ENCODE results near the gene CTAGE1. TPM values are rescaled to one million over a fixed set of nuclear protein-coding genes. Genes with fewer than 3 reads are reported as not detected.

CTAGE1 gene
- total and polyA plus RNA-seq, 10 of the 15 experiments (the other 5 are each of a cell fraction or from before 2014, with no cell fraction given) = 0.01 TPM; not detected in 9

- 28% methylated on average over 6 of the region's 6 CpGs for WGBS (ENCODE audit: insufficient coverage, insufficient replicate concordance, low lambda C conversion rate, missing lambda C conversion rate)
- Histone ChIP-seq H3K4me2 (ENCODE audit: control insufficient read depth, insufficient read depth) (no peak overlapping the region), H3K79me2 (ENCODE audit: control insufficient read depth, insufficient read depth, low read length) (no peaks in the 10 kb centered on the region), H3K27ac (ENCODE audit: control insufficient read depth, insufficient read depth) (no peak overlapping the region), H3K27me3 (replicated peaks in 1 of 2; ENCODE audit: control insufficient read depth in 2 of 2, insufficient read depth in 2 of 2, low read length in 1 of 2) (no peaks in the 10 kb centered on the region), H3K36me3 (ENCODE audit: control insufficient read depth in 2 of 2, insufficient read depth in 2 of 2, low read length in 1 of 2) (no peaks in the 10 kb centered on the region), H3K9ac (ENCODE audit: control insufficient read depth, insufficient read depth, low read length) (no peak overlapping the region), H3K4me3 (no peak overlapping the region), H3K4me1 (ENCODE audit: control insufficient read depth, insufficient read depth, low read length) (no peaks in the 10 kb centered on the region), H4K20me1 (ENCODE audit: control insufficient read depth, insufficient read depth) (no peaks in the 10 kb centered on the region), H3K9me3 (replicated peaks; ENCODE audit: control insufficient read depth, insufficient read depth, low read length) (no peaks in the 10 kb centered on the region), H2AFZ (ENCODE audit: control insufficient read depth, low read depth, low read length) (no peak overlapping the region)
- FAIRE-seq = no peak
- no peak for DNase-seq (ENCODE audit: low read depth, low spot score)
- in situ Hi-C loops (cut with MboI) = no loop called here
- no peak for ATAC-seq
- TF ChIP-seq, protein P1, sequence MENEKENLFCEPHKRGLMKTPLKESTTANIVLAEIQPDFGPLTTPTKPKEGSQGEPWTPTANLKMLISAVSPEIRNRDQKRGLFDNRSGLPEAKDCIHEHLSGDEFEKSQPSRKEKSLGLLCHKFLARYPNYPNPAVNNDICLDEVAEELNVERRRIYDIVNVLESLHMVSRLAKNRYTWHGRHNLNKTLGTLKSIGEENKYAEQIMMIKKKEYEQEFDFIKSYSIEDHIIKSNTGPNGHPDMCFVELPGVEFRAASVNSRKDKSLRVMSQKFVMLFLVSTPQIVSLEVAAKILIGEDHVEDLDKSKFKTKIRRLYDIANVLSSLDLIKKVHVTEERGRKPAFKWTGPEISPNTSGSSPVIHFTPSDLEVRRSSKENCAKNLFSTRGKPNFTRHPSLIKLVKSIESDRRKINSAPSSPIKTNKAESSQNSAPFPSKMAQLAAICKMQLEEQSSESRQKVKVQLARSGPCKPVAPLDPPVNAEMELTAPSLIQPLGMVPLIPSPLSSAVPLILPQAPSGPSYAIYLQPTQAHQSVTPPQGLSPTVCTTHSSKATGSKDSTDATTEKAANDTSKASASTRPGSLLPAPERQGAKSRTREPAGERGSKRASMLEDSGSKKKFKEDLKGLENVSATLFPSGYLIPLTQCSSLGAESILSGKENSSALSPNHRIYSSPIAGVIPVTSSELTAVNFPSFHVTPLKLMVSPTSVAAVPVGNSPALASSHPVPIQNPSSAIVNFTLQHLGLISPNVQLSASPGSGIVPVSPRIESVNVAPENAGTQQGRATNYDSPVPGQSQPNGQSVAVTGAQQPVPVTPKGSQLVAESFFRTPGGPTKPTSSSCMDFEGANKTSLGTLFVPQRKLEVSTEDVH (IDR thresholded peaks at IDR 0.05; ENCODE audit: low read depth, partially characterized antibody) = no peak
- TF ChIP-seq ATF7 (IDR thresholded peaks at IDR 0.05; ENCODE audit: low read depth) (no peak), FOXM1 (IDR thresholded peaks at IDR 0.05; ENCODE audit: low read depth, low read length) (no peak), ASH2L (IDR thresholded peaks at IDR 0.05; ENCODE audit: borderline replicate concordance, low read depth) (no peak), KLF5 (IDR thresholded peaks at IDR 0.05; ENCODE audit: partially characterized antibody) (no peak), SIN3A (IDR thresholded peaks at IDR 0.05; ENCODE audit: low read depth, low read length) (no peak)
- BruUV-seq (replicated peaks) = no TSS peak
- CTCF ChIA-PET = interaction anchor here (1.2 kb wide), 1 partner anchor 13 kb away, joined by 3 read pairs; no protein-coding TSS in a partner anchor
- intact Hi-C loops (cut with micrococcal nuclease; ENCODE audit: unreplicated experiment) = loop anchor here (10.0 kb wide), 1 partner anchor 63 kb away; no protein-coding TSS in a partner anchor
- POLR2A ChIA-PET = no interaction called here
- RAD21 ChIA-PET (ENCODE audit: unreplicated experiment) = no interaction called here
- SMC1A ChIA-PET (ENCODE audit: uncharacterized antibody, unreplicated experiment) = no interaction called here
Measured at GRCh38 chr18:22391407-22392345, 26.0 kb downstream of the CTAGE1 start.

Data from GM12878 (cell line).